Nucleus accumbens (tissue), 56 donors: ENCODE data around the gene IGFN1.

Source experiments
- DNase-seq, 56 donors: peaks; one replicate each; lab custom pipeline; 2025; lab: John Stamatoyannopoulos, UW

The IGFN1 gene

GRCh38 chr1:201214886-201215285 is 24.3 kb downstream of the IGFN1 start:
- DNase-seq: no peak

- DNase-seq: no peak
These were observed 25.1 kb downstream of the IGFN1 start for GRCh38 chr1:201215531-201216357.

- DNase-seq: no peak
These were observed 25.9 kb downstream of the IGFN1 start for GRCh38 chr1:201216395-201217085.

- DNase-seq: no peak
These were observed 26.5 kb downstream of the IGFN1 start for GRCh38 chr1:201217146-201217545.

DNA sequence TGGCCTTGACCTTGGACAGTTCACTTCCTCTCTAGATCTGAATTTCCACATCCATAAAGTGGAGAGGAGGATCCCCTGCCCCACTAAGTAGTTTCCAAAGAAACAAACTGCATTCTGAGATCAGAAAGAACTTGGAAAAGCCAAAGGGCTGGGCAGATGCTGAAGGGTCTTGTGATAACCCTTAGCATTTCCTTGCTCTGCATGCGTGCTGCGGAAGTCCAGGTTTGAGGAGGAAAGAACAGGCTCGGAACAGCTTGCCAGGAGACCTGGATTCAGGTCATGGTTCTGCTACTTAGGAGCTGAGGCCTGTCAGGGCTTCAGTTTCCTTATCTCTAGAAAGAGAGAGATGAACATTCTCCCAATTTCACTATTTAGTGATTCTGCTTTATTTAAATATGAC is 27.2 kb downstream of the IGFN1 start:
- no peak for DNase-seq

DNA sequence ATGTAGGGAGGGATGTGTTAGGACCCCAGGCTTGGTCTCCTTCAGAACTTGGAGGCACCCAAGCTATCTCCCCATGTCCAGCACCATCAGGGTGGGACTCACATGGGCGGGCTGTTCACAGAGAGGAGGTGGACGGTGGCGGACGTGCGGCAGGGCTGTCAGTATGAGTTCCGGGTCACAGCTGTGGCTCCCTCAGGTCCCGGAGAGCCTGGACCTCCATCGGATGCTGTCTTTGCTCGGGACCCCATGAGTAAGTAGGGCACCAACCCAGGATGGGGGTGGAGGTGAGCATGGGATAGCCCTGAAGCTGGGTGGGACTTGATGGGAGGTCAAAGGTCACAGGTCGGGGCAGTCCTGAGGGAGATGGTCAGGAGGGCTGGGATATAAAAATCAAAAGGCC is 27.8 kb downstream of the IGFN1 start:
- no peak for DNase-seq

DNA sequence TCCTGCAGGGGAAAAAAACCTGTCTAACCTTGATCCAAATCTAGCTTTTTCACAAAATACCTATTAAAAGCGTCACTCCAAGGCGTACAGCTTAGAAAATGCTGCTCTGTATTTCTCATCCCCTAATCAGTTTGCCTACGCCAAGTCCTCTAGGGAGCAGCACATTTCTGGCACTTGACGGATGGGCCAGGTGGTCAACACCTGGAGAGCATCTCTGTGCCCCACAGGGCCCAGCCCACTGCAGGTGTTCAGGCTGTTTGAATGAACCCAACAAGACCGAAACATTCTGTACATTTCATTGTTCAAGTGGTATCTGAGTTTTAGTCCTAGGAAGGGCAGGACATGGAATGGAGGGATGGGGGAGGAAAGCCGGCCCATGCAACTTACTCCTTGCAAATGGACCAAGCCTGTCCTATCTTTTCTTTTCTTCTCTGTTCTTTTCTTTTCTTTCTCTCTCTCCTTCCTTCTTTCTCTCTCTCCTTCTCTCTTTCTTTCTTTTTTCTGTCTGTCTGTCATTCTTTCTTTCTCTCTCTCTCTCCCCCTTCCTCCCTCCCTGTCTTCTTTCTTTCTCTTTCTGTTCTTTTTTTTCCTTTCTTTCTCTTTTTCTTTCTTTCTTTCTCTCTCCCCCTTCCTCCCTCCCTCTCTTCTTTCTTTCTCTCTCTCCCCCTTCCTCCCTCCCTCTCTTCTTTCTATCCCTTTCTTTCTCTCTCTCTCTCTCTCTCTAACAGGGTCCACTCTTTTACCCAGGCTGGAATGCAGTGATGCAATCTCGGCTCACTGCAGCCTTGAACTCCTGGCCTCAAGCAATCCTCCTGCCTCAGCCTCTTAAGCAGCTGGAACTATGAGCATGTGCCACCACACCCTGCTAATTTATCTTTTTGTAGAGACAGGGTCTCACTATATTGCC is 29.1 kb downstream of the IGFN1 start:
- DNase-seq: no peak

DNA sequence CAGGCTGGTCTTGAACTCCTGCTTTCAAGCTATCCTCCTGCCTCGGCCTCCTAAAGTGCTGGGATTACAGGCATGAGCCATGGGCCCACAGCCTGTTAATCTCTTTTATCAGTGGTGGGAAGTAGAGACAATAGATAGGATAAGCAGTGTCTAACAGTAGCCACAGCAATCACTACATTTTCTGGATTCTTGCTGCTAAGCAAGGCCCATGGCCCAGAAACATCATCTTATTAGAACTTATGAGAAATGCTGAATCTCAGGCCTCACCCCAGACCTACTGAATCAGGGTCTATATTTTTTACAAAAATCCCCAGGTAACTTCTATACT is 29.7 kb downstream of the IGFN1 start:
- no peak for DNase-seq

DNA sequence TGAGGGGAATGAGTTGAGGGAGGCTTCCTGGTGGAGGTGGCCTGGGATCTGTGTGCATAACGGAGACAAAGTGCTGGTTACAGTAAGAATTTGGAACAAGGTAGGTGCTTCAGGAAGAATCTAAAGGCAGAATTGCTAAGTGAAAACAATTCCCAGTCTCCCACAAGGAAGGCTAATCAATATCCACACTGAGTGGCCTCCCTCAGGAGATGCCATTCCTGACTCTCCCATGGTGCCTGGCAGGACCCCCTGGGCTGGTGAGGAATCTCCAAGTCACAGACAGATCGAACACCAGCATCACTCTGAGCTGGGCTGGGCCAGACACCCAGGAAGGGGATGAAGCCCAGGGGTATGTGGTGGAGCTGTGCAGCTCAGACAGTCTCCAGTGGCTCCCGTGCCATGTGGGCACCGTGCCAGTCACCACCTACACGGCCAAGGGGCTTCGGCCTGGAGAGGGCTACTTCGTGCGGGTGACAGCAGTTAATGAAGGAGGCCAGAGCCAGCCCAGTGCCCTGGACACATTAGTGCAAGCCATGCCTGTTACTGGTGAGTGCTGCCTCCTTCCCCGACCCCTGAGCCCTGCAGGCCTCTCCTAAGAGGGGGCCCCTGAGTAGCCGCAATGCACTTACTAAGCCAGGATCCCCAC is 30.7 kb downstream of the IGFN1 start:
- DNase-seq: no peak

DNA sequence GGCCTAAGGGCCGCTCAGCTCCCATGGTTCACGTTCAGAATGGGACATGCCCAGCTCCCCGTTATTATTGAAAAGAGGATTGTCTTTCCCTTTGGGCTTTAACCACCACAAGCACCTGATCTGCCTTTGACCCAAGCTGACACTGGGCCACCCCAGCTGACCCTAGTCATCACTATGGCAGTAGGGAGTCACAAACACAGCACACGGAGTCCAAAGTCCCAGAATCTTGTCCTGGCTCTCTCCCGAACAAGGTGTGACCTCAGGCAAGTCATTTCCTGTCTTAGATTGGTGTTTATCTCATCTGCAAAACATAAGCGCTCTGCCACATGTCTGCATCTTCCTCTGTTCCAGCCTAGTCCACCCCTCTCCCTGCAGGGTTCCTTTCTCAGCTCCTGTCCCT is 31.5 kb downstream of the IGFN1 start:
- DNase-seq: no peak

DNA sequence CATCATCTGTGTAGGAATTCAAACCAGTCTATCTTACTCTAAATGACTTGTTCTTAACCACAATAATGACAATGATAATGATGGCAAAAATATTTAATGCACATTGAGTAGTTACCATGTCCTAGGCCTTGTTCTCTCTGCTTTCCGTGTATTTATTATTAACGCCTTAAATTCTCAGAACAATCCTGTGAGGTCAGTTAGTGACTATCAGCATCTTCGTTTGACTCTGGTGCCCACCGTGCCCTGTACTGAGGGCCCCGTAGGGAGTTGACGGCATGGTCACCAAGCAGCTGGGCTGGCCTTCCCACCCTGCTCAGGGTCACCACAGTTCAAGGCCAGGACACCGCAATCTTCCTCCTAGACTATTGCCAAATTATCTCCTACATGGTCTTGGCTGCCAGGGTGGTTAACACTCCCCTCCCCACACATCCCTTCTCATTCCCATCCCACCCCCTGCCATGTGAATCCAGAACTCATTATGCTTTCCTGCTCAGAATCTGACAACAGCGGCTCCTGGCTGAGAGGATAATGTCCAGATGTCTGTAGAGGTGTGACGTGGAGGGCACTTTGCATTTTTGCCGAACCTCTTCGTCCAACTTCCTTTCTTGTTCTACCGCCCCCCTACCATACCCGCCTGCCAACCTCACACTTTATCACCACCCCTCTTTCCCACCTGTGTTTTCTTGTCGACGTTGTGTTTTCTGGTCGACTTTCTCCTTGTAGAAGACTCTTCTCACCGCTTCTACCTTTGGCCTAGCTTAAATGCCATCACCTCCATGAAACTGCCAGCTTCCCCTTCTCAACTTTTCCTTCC is 33.4 kb downstream of the IGFN1 start:
- no peak for DNase-seq

DNA sequence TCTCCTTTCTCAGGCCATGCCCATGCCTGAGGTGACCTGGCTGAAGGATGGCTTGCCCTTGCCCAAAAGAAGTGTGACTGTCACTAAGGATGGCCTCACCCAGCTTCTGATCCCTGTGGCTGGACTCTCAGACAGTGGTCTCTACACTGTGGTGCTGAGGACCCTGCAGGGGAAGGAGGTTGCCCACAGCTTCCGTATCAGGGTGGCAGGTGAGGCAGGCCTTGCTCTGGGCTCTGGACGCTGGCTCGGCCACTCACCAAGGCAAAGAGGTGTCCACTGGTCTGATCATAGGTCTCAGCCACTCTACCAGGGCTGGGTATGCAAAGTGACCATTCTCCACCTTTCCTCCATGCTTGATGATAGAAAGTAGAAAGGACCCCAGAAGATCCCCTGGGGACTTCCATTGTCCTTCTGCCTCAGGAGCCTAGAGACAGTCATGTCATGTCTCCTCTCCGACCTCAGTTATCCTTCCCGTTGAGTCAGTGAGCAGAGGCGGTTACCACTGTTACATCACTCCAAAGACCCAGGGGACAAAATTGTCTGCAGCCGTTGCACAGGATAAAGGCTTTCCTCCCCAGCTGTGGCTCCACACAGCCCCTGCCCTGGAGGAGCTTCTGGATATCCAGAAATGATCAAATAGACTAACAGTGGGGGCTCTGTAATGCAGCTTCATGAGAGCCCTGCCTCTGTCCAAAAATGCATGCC is 34.2 kb downstream of the IGFN1 start:
- no peak for DNase-seq

- no peak for DNase-seq
These were observed 35.5 kb downstream of the IGFN1 start for GRCh38 chr1:201226178-201226514.

GRCh38 chr1:201226859-201227488 is 36.4 kb downstream of the IGFN1 start:
- DNase-seq: no peak

- DNase-seq: no peak
These were observed 37.7 kb downstream of the IGFN1 start for GRCh38 chr1:201228011-201228983.

GRCh38 chr1:201229095-201229494 is 38.5 kb downstream of the IGFN1 start:
- no peak for DNase-seq

- DNase-seq: no peak
These were observed 39.4 kb downstream of the IGFN1 start for GRCh38 chr1:201229771-201230635.
